ENCODE results near the gene HMCN1. TPM values are rescaled to one million over a fixed set of nuclear protein-coding genes. Genes with fewer than 3 reads are reported as not detected.

The HMCN1 gene
- total and polyA plus RNA-seq, 11 donors = 2.1 to 14.1 (median 5.6) TPM

- DNase-seq (no peak), ATAC-seq (no peak)
- peaks cover 0 to 48% (median 3%) of the 10 kb centered on the region in 9 donors for H3K36me3 ChIP-seq
- WGBS, 4 donors = 95 to 100% (median 98%) methylated on average over 2 of the region's 2 CpGs
- no peaks in the 10 kb centered on the region for H3K27me3 ChIP-seq
- H3K27ac ChIP-seq = no peak overlapping the region
- no peak for TF ChIP-seq CTCF (IDR thresholded peaks at IDR 0.05)
- no peak for TF ChIP-seq POLR2A (IDR thresholded peaks at IDR 0.05)
- peaks cover 0 to 3% (median 0%) of the 10 kb centered on the region in 12 donors for H3K9me3 ChIP-seq
- intact Hi-C loops (cut with DNase I) = no loop called here
- H3K4me1 ChIP-seq = no peaks in the 10 kb centered on the region
- no peak overlapping the region for H3K4me3 ChIP-seq
These were observed 412.8 kb downstream of the HMCN1 start for GRCh38 chr1:186146974-186147373.

GRCh38 chr1:186149591-186149990 is 415.4 kb downstream of the HMCN1 start:
- intact Hi-C loops (cut with DNase I) = no loop called here
- no peaks in the 10 kb centered on the region for H3K27me3 ChIP-seq
- DNase-seq (no peak), ATAC-seq (no peak)
- H3K27ac ChIP-seq = no peak overlapping the region
- H3K9me3 ChIP-seq = no peaks in the 10 kb centered on the region
- 79 to 87% (median 82%) methylated on average over 2 of the region's 2 CpGs for WGBS, 4 donors
- no peak overlapping the region for H3K4me3 ChIP-seq
- TF ChIP-seq CTCF (IDR thresholded peaks at IDR 0.05) (no peak), POLR2A (IDR thresholded peaks at IDR 0.05) (no peak)
- H3K36me3 ChIP-seq = peaks cover 0 to 65% (median 3%) of the 10 kb centered on the region in 9 donors
- H3K4me1 ChIP-seq = peaks cover 0 to 7% (median 0%) of the 10 kb centered on the region in 12 donors

GRCh38 chr1:186152227-186152619 is 418.0 kb downstream of the HMCN1 start:
- Histone ChIP-seq H3K4me3 (no peak overlapping the region), H3K36me3 (peaks cover 0 to 48% (median 0%) of the 10 kb centered on the region in 9 donors), H3K27ac (no peak overlapping the region), H3K4me1 (peaks cover 0 to 7% (median 0%) of the 10 kb centered on the region in 12 donors), H3K27me3 (no peaks in the 10 kb centered on the region), H3K9me3 (no peaks in the 10 kb centered on the region)
- intact Hi-C loops (cut with DNase I) = loop anchor here in 1 of 10 donors (5.0 kb wide), 1 partner anchor 60 kb away; no protein-coding TSS in a partner anchor
- 77 to 85% (median 82%) methylated on average over 3 of the region's 3 CpGs for WGBS, 4 donors
- TF ChIP-seq POLR2A (IDR thresholded peaks at IDR 0.05) (no peak), CTCF (IDR thresholded peaks at IDR 0.05) (no peak)
- ATAC-seq = no peak
- no peak for DNase-seq

GRCh38 chr1:186152620-186153239 is 418.5 kb downstream of the HMCN1 start:
- H3K27me3 ChIP-seq = no peaks in the 10 kb centered on the region
- no peak overlapping the region for H3K4me3 ChIP-seq
- H3K4me1 ChIP-seq = peaks cover 0 to 7% (median 0%) of the 10 kb centered on the region in 12 donors
- DNase-seq (no peak), ATAC-seq (no peak)
- WGBS, 4 donors = 56 to 67% (median 59%) methylated on average over 5 of the region's 5 CpGs
- no peak for TF ChIP-seq CTCF (IDR thresholded peaks at IDR 0.05)
- no peak for TF ChIP-seq POLR2A (IDR thresholded peaks at IDR 0.05)
- intact Hi-C loops (cut with DNase I) = loop anchor here in 1 of 10 donors (5.0 kb wide), 1 partner anchor 60 kb away; no protein-coding TSS in a partner anchor
- H3K36me3 ChIP-seq = peaks cover 0 to 43% (median 0%) of the 10 kb centered on the region in 9 donors
- no peaks in the 10 kb centered on the region for H3K9me3 ChIP-seq
- no peak overlapping the region for H3K27ac ChIP-seq

All from heart left ventricle (tissue), 16 donors.